Measurements from ENCODE around the gene NBEA.

Gene NBEA

GRCh38 chr13:35292329-35292728 is 350.3 kb downstream of the NBEA start:
- DNase-seq = no peak

GRCh38 chr13:35293579-35294226 is 351.6 kb downstream of the NBEA start:
- no peak for DNase-seq

GRCh38 chr13:35309706-35310105 is 367.6 kb downstream of the NBEA start:
- DNase-seq = no peak

- no peak for DNase-seq
Measured at GRCh38 chr13:35332134-35332533, 390.1 kb downstream of the NBEA start.

GRCh38 chr13:35333157-35333556 is 391.1 kb downstream of the NBEA start:
- no peak for DNase-seq

GRCh38 chr13:35342440-35342839 is 400.4 kb downstream of the NBEA start:
- DNase-seq = no peak

- DNase-seq = no peak
Measured at GRCh38 chr13:35343417-35343816, 401.3 kb downstream of the NBEA start.

- DNase-seq = no peak
Measured at GRCh38 chr13:35345992-35346391, 403.9 kb downstream of the NBEA start.

- no peak for DNase-seq
Measured at GRCh38 chr13:35346494-35346893, 404.4 kb downstream of the NBEA start.

- DNase-seq = no peak
Measured at GRCh38 chr13:35347679-35348205, 405.7 kb downstream of the NBEA start.

GRCh38 chr13:35349052-35349451 is 407.0 kb downstream of the NBEA start:
- no peak for DNase-seq

GRCh38 chr13:35349673-35350278 is 407.7 kb downstream of the NBEA start:
- no peak for DNase-seq

GRCh38 chr13:35354285-35354684 is 412.2 kb downstream of the NBEA start:
- no peak for DNase-seq

GRCh38 chr13:35354882-35355281 is 412.8 kb downstream of the NBEA start:
- DNase-seq = no peak

- no peak for DNase-seq
Measured at GRCh38 chr13:35356572-35356971, 414.5 kb downstream of the NBEA start.

GRCh38 chr13:35365883-35366282 is 423.8 kb downstream of the NBEA start:
- DNase-seq = no peak

- no peak for DNase-seq
Measured at GRCh38 chr13:35367586-35367985, 425.5 kb downstream of the NBEA start.

- DNase-seq = no peak
Measured at GRCh38 chr13:35378939-35379338, 436.9 kb downstream of the NBEA start.

- DNase-seq = no peak
Measured at GRCh38 chr13:35379663-35380062, 437.6 kb downstream of the NBEA start.

- DNase-seq = no peak
Measured at GRCh38 chr13:35387682-35388250, 445.7 kb downstream of the NBEA start.

- DNase-seq = no peak
Measured at GRCh38 chr13:35388441-35389355, 446.6 kb downstream of the NBEA start.

GRCh38 chr13:35389535-35389934 is 447.5 kb downstream of the NBEA start:
- DNase-seq = no peak

- no peak for DNase-seq
Measured at GRCh38 chr13:35392768-35393167, 450.7 kb downstream of the NBEA start.

All from CD4-positive, alpha-beta T cell treated with Interleukin-17A for 4 hours (primary cell).